Measurements from ENCODE around the gene KDM4C. TPM values are rescaled to one million over a fixed set of nuclear protein-coding genes. Genes with fewer than 3 reads are reported as not detected.

The KDM4C gene
- total and polyA plus RNA-seq, 2 donors (not counting 1 experiment from before 2014, with no cell fraction given): 13.0 to 39.0 TPM

- TF ChIP-seq CTCF (conservative IDR thresholded peaks at IDR 0.05 in 1 of 2, IDR thresholded peaks at IDR 0.05 in 1 of 2; ENCODE audit: low read depth in 1 of 2, low read length in 2 of 2) (no peak), EZH2 (IDR thresholded peaks at IDR 0.05; ENCODE audit: low read length, missing control alignments) (no peak)
- Histone ChIP-seq H2AFZ (ENCODE audit: low read length) (no peak overlapping the region), H3K4me1 (ENCODE audit: control insufficient read depth, extremely low read depth, insufficient read depth, low read length) (peaks cover 3% of the 10 kb centered on the region), H3K27me3 (ENCODE audit: control insufficient read depth, insufficient read depth, low read length) (no peaks in the 10 kb centered on the region), H3K9me3 (ENCODE audit: control insufficient read depth, insufficient read depth, low read depth, low read length) (no peaks in the 10 kb centered on the region), H3K9ac (ENCODE audit: insufficient read depth, low read length) (no peak overlapping the region), H3K36me3 (ENCODE audit: control insufficient read depth, insufficient read depth, low read length) (no peaks in the 10 kb centered on the region), H3K27ac (ENCODE audit: insufficient read depth, low read length) (no peak overlapping the region), H3K4me2 (ENCODE audit: extremely low read depth, insufficient read depth, low read length) (no peak overlapping the region), H3K79me2 (ENCODE audit: control insufficient read depth, insufficient read depth, low read length) (peaks cover 2% of the 10 kb centered on the region), H3K4me3 (replicated peaks in 1 of 4; ENCODE audit: control extremely low read depth in 1 of 4, insufficient read depth in 1 of 4, low read depth in 3 of 4, low read length in 4 of 4) (no peak overlapping the region), H4K20me1 (ENCODE audit: control insufficient read depth, extremely low read depth, insufficient read depth, low read length) (no peaks in the 10 kb centered on the region)
- DNase-seq (ENCODE audit: low read depth in 2 of 2): no peak
Measured at GRCh38 chr9:6793203-6793602, 35.4 kb downstream of the KDM4C start.

- H3K4me1 ChIP-seq (ENCODE audit: control insufficient read depth, extremely low read depth, insufficient read depth, low read length): no peaks in the 10 kb centered on the region
- no peak overlapping the region for H3K27ac ChIP-seq (ENCODE audit: insufficient read depth, low read length)
- H3K4me3 ChIP-seq (replicated peaks in 1 of 4; ENCODE audit: control extremely low read depth in 1 of 4, insufficient read depth in 1 of 4, low read depth in 3 of 4, low read length in 4 of 4): no peak overlapping the region
- no peaks in the 10 kb centered on the region for H3K9me3 ChIP-seq (ENCODE audit: control insufficient read depth, insufficient read depth, low read depth, low read length)
- no peaks in the 10 kb centered on the region for H4K20me1 ChIP-seq (ENCODE audit: control insufficient read depth, extremely low read depth, insufficient read depth, low read length)
- no peak overlapping the region for H2AFZ ChIP-seq (ENCODE audit: low read length)
- H3K4me2 ChIP-seq (ENCODE audit: extremely low read depth, insufficient read depth, low read length): no peak overlapping the region
- H3K79me2 ChIP-seq (ENCODE audit: control insufficient read depth, insufficient read depth, low read length): no peaks in the 10 kb centered on the region
- DNase-seq (ENCODE audit: low read depth in 2 of 2): no peak
- TF ChIP-seq EZH2 (IDR thresholded peaks at IDR 0.05; ENCODE audit: low read length, missing control alignments) (no peak), CTCF (conservative IDR thresholded peaks at IDR 0.05 in 1 of 2, IDR thresholded peaks at IDR 0.05 in 1 of 2; ENCODE audit: low read depth in 1 of 2, low read length in 2 of 2) (no peak)
- no peaks in the 10 kb centered on the region for H3K27me3 ChIP-seq (ENCODE audit: control insufficient read depth, insufficient read depth, low read length)
- no peaks in the 10 kb centered on the region for H3K36me3 ChIP-seq (ENCODE audit: control insufficient read depth, insufficient read depth, low read length)
- H3K9ac ChIP-seq (ENCODE audit: insufficient read depth, low read length): no peak overlapping the region
Measured at GRCh38 chr9:6794936-6795335, 37.2 kb downstream of the KDM4C start.

GRCh38 chr9:6802926-6803325 is 45.2 kb downstream of the KDM4C start:
- DNase-seq (ENCODE audit: low read depth in 2 of 2): no peak
- H3K36me3 ChIP-seq (ENCODE audit: control insufficient read depth, insufficient read depth, low read length): no peaks in the 10 kb centered on the region
- H3K27ac ChIP-seq (ENCODE audit: insufficient read depth, low read length): no peak overlapping the region
- H2AFZ ChIP-seq (ENCODE audit: low read length): no peak overlapping the region
- no peaks in the 10 kb centered on the region for H3K9me3 ChIP-seq (ENCODE audit: control insufficient read depth, insufficient read depth, low read depth, low read length)
- no peaks in the 10 kb centered on the region for H3K79me2 ChIP-seq (ENCODE audit: control insufficient read depth, insufficient read depth, low read length)
- H3K27me3 ChIP-seq (ENCODE audit: control insufficient read depth, insufficient read depth, low read length): no peaks in the 10 kb centered on the region
- no peaks in the 10 kb centered on the region for H3K4me1 ChIP-seq (ENCODE audit: control insufficient read depth, extremely low read depth, insufficient read depth, low read length)
- H3K9ac ChIP-seq (ENCODE audit: insufficient read depth, low read length): no peak overlapping the region
- no peaks in the 10 kb centered on the region for H4K20me1 ChIP-seq (ENCODE audit: control insufficient read depth, extremely low read depth, insufficient read depth, low read length)
- no peak overlapping the region for H3K4me2 ChIP-seq (ENCODE audit: extremely low read depth, insufficient read depth, low read length)
- no peak for TF ChIP-seq EZH2 (IDR thresholded peaks at IDR 0.05; ENCODE audit: low read length, missing control alignments)
- TF ChIP-seq CTCF (conservative IDR thresholded peaks at IDR 0.05 in 1 of 2, IDR thresholded peaks at IDR 0.05 in 1 of 2; ENCODE audit: low read depth in 1 of 2, low read length in 2 of 2): no peak
- no peak overlapping the region for H3K4me3 ChIP-seq (replicated peaks in 1 of 4; ENCODE audit: control extremely low read depth in 1 of 4, insufficient read depth in 1 of 4, low read depth in 3 of 4, low read length in 4 of 4)
